Activated CD8-positive, alpha-beta T cell treated with anti-CD3 and anti-CD28 coated beads for 36 hours (primary cell): ENCODE results near the gene PRR13. TPM values are rescaled to one million over a fixed set of nuclear protein-coding genes. Genes with fewer than 3 reads are reported as not detected.
"Not testable (repeated sequence)": the region's sequence is repeated elsewhere in the genome, so short reads cannot be mapped to it uniquely, and the experiment has no call there.

Experiments used
- ATAC-seq: fragments of 200-7000 bp; cut with Tn5 transposase; one replicate; pipeline ENCODE4 v1.10.0; 2021; ENCODE audit warnings: mild to moderate bottlenecking, moderate library complexity
- CTCF ChIA-PET: fragments of 350-600 bp; sonication (Branson Sonifier 250); formaldehyde crosslinking; loops from one replicate; lab custom pipeline; 2021; ENCODE audit warnings: antibody characterized with exemption; lab: Charles Lee
- POLR2A ChIA-PET: fragments of 350-600 bp; sonication (Branson Sonifier 250); formaldehyde crosslinking; loops from one replicate; lab custom pipeline; 2021; ENCODE audit warnings: antibody characterized with exemption; lab: Charles Lee
- DNase-seq: peaks from one replicate; pipeline ENCODE4 v3.0.0-alpha.2; 2020
- H3K27ac Mint-ChIP-seq: one replicate; pipeline ENCODE4 v1.8.0; 2021; ENCODE audit warnings: mild to moderate bottlenecking, mixed read lengths
- H3K27me3 Mint-ChIP-seq: one replicate; pipeline ENCODE4 v1.8.0; 2021; ENCODE audit warnings: mixed read lengths
- H3K36me3 Mint-ChIP-seq: one replicate; pipeline ENCODE4 v1.8.0; 2021; ENCODE audit warnings: low read depth, mixed read lengths
- H3K4me1 Mint-ChIP-seq: one replicate; pipeline ENCODE4 v1.8.0; 2021; ENCODE audit warnings: low read depth, mixed read lengths
- H3K4me3 Mint-ChIP-seq: one replicate; pipeline ENCODE4 v1.8.0; 2021; ENCODE audit warnings: mild to moderate bottlenecking, moderate library complexity, mixed read lengths
- H3K9me3 Mint-ChIP-seq: one replicate; pipeline ENCODE4 v1.8.0; 2021; ENCODE audit warnings: mixed read lengths
- CTCF ChIP-seq: fragments of 200-600 bp; IDR thresholded peaks from one replicate; pipeline ENCODE4 v1.8.0; 2022; ENCODE audit warnings: antibody characterized with exemption, mild to moderate bottlenecking
- intact Hi-C: fragments of 100-400 bp; cut with micrococcal nuclease; formaldehyde crosslinking; loops from one replicate; pipeline ENCODE4 v1.10.0; 2022
- total RNA-seq, 2 experiments: library from RNA; stranded (reverse); gene quantifications; one replicate each; pipeline ENCODE4 v1.2.3, GENCODE V29; 2021

The PRR13 gene
- total RNA-seq, 2 experiments from 2014 or later, result 167 to 187 TPM

GRCh38 chr12:53431187-53431586, 10.3 kb upstream of the PRR13 start:
- ATAC-seq, result no peak
- POLR2A ChIA-PET, result interaction anchor here (0.6 kb wide), 1 partner anchor 10 kb away, joined by 3 read pairs; no protein-coding TSS in a partner anchor

GRCh38 chr12:53435326-53435725, 6.2 kb upstream of the PRR13 start:
- H3K27ac Mint-ChIP-seq, H3K36me3 Mint-ChIP-seq, H3K4me3 Mint-ChIP-seq, intact Hi-C loops, ATAC-seq, H3K27me3 Mint-ChIP-seq, H3K9me3 Mint-ChIP-seq, POLR2A ChIA-PET, H3K4me1 Mint-ChIP-seq, CTCF ChIA-PET, DNase-seq: not testable (repeated sequence)

More at GRCh38 chr12:53431187-53431586, 10.3 kb upstream of the PRR13 start:
- H3K4me1 Mint-ChIP-seq, result peaks cover 9% of the 10 kb centered on the region
- no peak overlapping the region for H3K27ac Mint-ChIP-seq
- no peak overlapping the region for H3K4me3 Mint-ChIP-seq
- DNase-seq, result no peak
- CTCF ChIA-PET, result interaction anchor here (0.9 to 6.4 kb wide), 4 partner anchors 10 to 86 kb away, joined by 3 to 47 read pairs (median 4); no protein-coding TSS in a partner anchor
- no peak for TF ChIP-seq CTCF
- intact Hi-C loops, result no loop called here
- no peaks in the 10 kb centered on the region for H3K9me3 Mint-ChIP-seq
- no peaks in the 10 kb centered on the region for H3K36me3 Mint-ChIP-seq
- H3K27me3 Mint-ChIP-seq, result no peaks in the 10 kb centered on the region

- DNase-seq, H3K27me3 Mint-ChIP-seq, H3K27ac Mint-ChIP-seq: not testable (repeated sequence)
These were observed 2.0 kb upstream of the PRR13 start for GRCh38 chr12:53439582-53439981.

GRCh38 chr12:53443955-53444354, 2.4 kb downstream of the PRR13 start:
- POLR2A ChIA-PET, result no interaction called here
- no peaks in the 10 kb centered on the region for H3K27me3 Mint-ChIP-seq
- no peaks in the 10 kb centered on the region for H3K9me3 Mint-ChIP-seq
- H3K27ac Mint-ChIP-seq, result peak overlapping the region; percentile 59
- DNase-seq (no peak), ATAC-seq (no peak)
- peaks cover 34% of the 10 kb centered on the region for H3K4me1 Mint-ChIP-seq
- peaks cover 46% of the 10 kb centered on the region for H3K36me3 Mint-ChIP-seq
- CTCF ChIA-PET, result no interaction called here
- no peak for TF ChIP-seq CTCF
- intact Hi-C loops, result no loop called here
- peak overlapping the region; percentile 97 for H3K4me3 Mint-ChIP-seq

More at GRCh38 chr12:53439582-53439981, 2.0 kb upstream of the PRR13 start:
- intact Hi-C loops, H3K9me3 Mint-ChIP-seq, ATAC-seq: not testable (repeated sequence)
- POLR2A ChIA-PET, result interaction anchor here (1.2 to 1.5 kb wide), 3 partner anchors 14 to 39 kb away, joined by 3 to 5 read pairs (median 4); no protein-coding TSS in a partner anchor
- CTCF ChIA-PET, result interaction anchor here (1.4 to 2.5 kb wide), 2 partner anchors 87 to 94 kb away, joined by 4 to 9 read pairs; no protein-coding TSS in a partner anchor
- peaks cover 17% of the 10 kb centered on the region for H3K36me3 Mint-ChIP-seq
- H3K4me1 Mint-ChIP-seq, result peaks cover 22% of the 10 kb centered on the region
- H3K4me3 Mint-ChIP-seq, result peak overlapping the region; percentile 24

GRCh38 chr12:53444593-53445325, 3.2 kb downstream of the PRR13 start:
- H3K4me3 Mint-ChIP-seq, result peak overlapping the region; percentile 7
- POLR2A ChIA-PET, result interaction anchor here (0.6 to 1.0 kb wide), 2 partner anchors 121 to 1042 kb away, joined by 3 to 4 read pairs; no protein-coding TSS in a partner anchor
- H3K36me3 Mint-ChIP-seq, result peaks cover 46% of the 10 kb centered on the region
- ATAC-seq, intact Hi-C loops, H3K9me3 Mint-ChIP-seq, DNase-seq, H3K27me3 Mint-ChIP-seq: not testable (repeated sequence)
- peaks cover 30% of the 10 kb centered on the region for H3K4me1 Mint-ChIP-seq
- H3K27ac Mint-ChIP-seq, result peak overlapping the region; percentile 55
- CTCF ChIA-PET, result interaction anchor here (1.9 kb wide), 1 partner anchor 32 kb away, joined by 6 read pairs; no protein-coding TSS in a partner anchor

- no peak for DNase-seq
- Mint-ChIP-seq H3K27ac (no peak overlapping the region), H3K36me3 (peaks cover 55% of the 10 kb centered on the region), H3K27me3 (no peaks in the 10 kb centered on the region), H3K4me1 (peaks cover 36% of the 10 kb centered on the region), H3K9me3 (no peaks in the 10 kb centered on the region), H3K4me3 (no peak overlapping the region)
- intact Hi-C loops, result no loop called here
- ChIA-PET POLR2A (interaction anchor here (1.0 to 43.3 kb wide), 2 partner anchors 36 to 149 kb away, joined by 3 to 1494 read pairs; partner anchors contain the start of genes MAP3K12, NPFF and TARBP2), CTCF (interaction anchor here (0.6 to 1.4 kb wide), 5 partner anchors 9 to 126 kb away, joined by 3 to 5 read pairs (median 3); partner anchors contain the start of gene PRR13)
- TF ChIP-seq CTCF, result no peak
- ATAC-seq, result no peak
These were observed 9.4 kb downstream of the PRR13 start for GRCh38 chr12:53450936-53451335.
